Activated naive CD8-positive, alpha-beta T cell treated with anti-CD3 and anti-CD28 coated beads for 36 hours (primary cell): ENCODE results near the gene CASP1. TPM values are rescaled to one million over a fixed set of nuclear protein-coding genes. Genes with fewer than 3 reads are reported as not detected.
"Not testable (repeated sequence)": the region's sequence is repeated elsewhere in the genome, so short reads cannot be mapped to it uniquely, and the experiment has no call there.

ENCODE experiments used
- DNase-seq: peaks from one replicate; pipeline ENCODE4 v3.0.0; 2021
- H3K27ac Mint-ChIP-seq: one replicate; pipeline ENCODE4 v1.8.0; 2022; ENCODE audit warnings: mild to moderate bottlenecking, moderate library complexity, mixed read lengths
- H3K27me3 Mint-ChIP-seq: one replicate; pipeline ENCODE4 v1.8.0; 2022; ENCODE audit warnings: mild to moderate bottlenecking, mixed read lengths
- H3K36me3 Mint-ChIP-seq: one replicate; pipeline ENCODE4 v1.8.0; 2021; ENCODE audit warnings: mild to moderate bottlenecking, mixed read lengths
- H3K4me1 Mint-ChIP-seq: one replicate; pipeline ENCODE4 v1.8.0; 2021; ENCODE audit warnings: mixed read lengths
- H3K4me3 Mint-ChIP-seq: one replicate; pipeline ENCODE4 v1.8.0; 2022; ENCODE audit warnings: mild to moderate bottlenecking, moderate library complexity, mixed read lengths
- H3K9me3 Mint-ChIP-seq: one replicate; pipeline ENCODE4 v1.8.0; 2022; ENCODE audit warnings: mixed read lengths
- total RNA-seq, 2 experiments: library from RNA; stranded (reverse); gene quantifications; one replicate each; pipeline ENCODE4 v1.2.3, GENCODE V29; 2021

CASP1 gene
- total RNA-seq: 10 to 100 TPM; 38.9 to 40.1 TPM

DNA sequence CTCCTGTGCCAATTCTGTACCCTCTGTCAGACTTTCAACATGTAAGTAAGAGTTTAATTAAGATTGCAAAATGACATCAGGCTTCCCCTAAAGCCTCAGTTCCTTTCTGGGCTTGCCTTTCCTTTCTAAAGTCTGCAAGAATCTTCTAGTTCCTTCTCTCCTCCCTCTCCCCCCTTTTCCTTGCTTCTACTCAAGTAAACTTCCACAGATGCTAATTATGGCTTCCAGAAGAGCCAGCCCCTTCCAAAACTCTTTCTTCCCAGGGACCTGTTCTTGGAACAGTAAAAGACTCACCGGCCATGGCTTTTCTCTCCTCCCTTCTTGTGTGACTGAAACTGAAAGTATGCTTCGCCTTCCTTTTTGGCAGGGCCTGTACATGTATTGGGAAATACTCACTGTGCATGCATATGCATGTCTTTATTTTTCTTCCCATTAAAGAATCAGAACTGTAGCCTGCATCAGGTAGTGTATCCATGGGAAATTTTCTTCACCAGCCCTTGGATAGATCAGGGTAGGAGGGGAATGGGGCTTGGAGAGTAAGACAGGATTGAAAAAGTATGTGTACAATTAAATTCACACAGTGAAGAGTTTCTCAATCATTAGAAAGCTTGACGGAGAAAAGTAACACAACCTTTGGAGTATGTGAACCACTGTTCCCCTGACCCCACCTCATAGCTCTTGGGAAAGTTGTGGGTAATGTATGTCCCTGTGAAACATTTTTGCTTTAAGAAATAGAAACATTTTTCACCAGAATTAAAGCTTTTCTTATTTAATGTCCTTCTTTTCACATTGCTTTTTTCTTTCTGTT lies at the start of gene CASP1:
CASP1 (minus strand) TSS at position 332 of the 808 bp plus-strand sequence; CDS start at position 301, 31 bp downstream.
- Mint-ChIP-seq H3K4me3 (peak within 1 kb of the TSS; percentile 96), H3K36me3 (peaks cover 46% of the 10 kb centered on the region), H3K9me3 (peaks cover 13% of the 10 kb centered on the region), H3K27me3 (no peaks in the 10 kb centered on the region), H3K4me1 (peaks cover 43% of the 10 kb centered on the region), H3K27ac (peak within 1 kb of the TSS; percentile 97)
- peak; percentile 14 for DNase-seq

DNA sequence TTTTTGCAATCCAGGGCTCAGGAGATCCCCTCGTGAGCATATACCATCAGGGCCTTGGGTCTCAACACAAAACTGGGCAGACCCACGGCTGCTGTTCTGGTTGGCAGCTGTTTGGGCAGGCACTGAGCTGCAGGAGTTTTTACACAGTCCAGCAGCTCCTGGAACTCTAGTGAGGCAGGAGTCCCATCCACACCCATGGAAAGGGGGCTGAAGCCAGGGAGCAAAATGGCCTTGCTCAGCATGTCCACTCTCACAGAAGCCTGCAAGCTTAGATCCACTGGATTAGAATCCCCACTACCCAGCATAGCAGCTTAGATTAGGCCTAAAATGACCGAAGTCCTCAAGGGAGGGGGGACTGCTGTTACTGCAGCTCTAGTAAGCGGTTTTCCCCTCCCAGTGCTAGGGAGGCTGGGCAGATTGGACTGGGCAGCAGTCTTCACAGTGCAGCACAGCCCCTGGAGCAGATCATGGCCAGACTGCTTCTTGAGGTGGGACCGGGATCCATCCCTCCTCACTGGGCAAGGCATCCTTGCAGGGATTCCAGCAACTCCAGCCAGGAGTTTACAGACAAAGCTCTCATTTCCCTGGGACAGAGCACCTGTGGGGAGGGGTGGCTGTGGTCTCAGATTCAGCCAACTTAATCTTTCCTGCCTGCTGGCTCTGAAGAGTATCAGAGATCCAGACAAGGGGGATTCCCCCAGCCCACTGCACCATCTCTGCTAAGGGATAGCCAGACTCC lies 46.6 kb upstream of the CASP1 start:
- no peaks in the 10 kb centered on the region for H3K36me3 Mint-ChIP-seq
- no peak overlapping the region for H3K27ac Mint-ChIP-seq
- no peak overlapping the region for H3K4me3 Mint-ChIP-seq
- H3K4me1 Mint-ChIP-seq: peaks cover 7% of the 10 kb centered on the region
- H3K27me3 Mint-ChIP-seq: peaks cover 17% of the 10 kb centered on the region
- no peak for DNase-seq
- H3K9me3 Mint-ChIP-seq: no peaks in the 10 kb centered on the region

DNA sequence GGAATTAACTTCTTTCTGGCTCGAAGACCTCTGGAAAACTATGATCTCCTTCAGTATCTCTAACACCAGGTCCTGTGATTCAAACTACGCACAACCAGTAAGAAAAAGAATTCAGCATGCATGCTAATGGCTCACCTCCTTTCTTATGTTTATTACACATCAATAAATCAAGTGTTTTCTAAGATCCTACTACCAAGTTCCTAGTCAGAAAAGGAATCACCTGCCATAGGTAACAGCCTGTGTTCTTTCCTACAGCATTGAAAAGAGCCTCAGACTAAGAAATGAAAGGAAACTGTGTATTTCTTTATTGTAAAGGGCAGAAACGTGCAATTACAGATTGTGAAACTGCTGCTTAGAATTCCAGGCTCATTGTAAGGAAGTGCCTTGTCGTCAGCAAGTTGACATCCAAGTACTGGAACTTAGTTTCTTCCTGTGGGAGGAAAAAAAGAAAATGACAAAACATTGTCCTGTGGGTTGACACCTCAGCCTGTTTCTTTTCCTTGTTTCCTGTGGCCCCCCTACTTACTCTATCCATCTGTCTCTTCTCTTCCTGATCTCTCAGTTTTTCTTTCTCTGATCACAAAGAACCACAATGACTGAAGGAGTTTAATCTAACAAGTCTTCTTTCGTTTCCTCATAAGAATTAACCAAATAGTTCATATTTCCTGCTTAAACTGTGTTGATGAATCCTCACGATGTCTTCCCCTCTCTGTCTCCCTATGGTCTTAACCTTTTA lies 45.4 kb upstream of the CASP1 start:
- not testable (repeated sequence) for H3K9me3 Mint-ChIP-seq, H3K36me3 Mint-ChIP-seq, H3K4me3 Mint-ChIP-seq, DNase-seq, H3K27me3 Mint-ChIP-seq, H3K4me1 Mint-ChIP-seq, H3K27ac Mint-ChIP-seq

DNA sequence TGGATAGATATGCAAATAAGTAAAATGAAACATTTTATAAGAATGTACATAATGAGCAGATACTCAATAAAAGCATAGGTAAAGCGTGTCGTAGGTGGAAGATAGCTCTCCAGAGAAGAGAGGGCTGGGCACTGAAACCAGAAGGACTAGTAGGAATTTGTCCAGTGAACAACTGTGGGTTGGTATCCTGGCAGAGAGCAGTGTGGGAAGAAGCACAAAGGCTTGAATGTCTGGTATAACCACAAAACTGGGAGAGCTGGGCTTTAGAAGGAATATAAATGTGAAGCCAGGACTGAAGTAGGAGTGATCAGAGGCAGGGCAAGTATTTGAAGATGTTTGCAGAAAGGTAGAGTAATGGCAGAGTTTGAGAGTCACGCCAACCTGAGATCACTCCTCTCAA lies 43.3 kb upstream of the CASP1 start:
- Mint-ChIP-seq H3K27me3 (peaks cover 9% of the 10 kb centered on the region), H3K4me3 (no peak overlapping the region), H3K9me3 (no peaks in the 10 kb centered on the region)

DNA sequence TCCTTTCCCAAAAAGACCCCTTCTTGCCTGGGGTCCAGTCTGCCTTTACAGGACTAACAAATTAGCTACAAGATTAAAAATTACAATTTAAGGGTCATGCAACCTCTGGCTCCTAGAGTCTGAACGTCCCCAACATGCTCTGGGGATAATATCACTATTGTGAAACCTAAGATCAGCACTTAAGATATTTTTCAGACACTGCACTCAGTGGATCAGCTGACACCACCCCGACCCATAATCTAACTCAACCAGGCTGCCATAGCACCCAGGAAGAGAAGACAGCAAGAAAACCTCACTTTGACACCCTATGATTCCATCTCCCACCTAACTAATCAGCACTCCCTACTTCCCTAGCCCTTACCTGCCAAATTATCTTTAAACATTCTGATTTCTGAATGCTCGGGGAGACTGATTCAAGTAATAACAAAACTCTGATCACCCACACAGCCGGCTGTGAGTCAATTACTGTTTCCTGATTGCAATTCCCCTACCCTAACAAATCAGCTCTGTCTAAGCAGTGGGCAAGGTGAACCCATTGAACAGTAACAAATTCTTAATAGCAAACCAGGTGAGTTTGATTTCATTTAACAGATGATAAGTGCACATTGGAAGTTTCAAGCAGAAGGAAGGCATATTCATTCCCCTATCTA lies 42.3 kb upstream of the CASP1 start:
- not testable (repeated sequence) for H3K36me3 Mint-ChIP-seq, H3K9me3 Mint-ChIP-seq, H3K27me3 Mint-ChIP-seq, H3K27ac Mint-ChIP-seq, H3K4me1 Mint-ChIP-seq, H3K4me3 Mint-ChIP-seq, DNase-seq

More for the DNA sequence above, 43.3 kb upstream of the CASP1 start:
- H3K27ac Mint-ChIP-seq: no peak overlapping the region
- H3K36me3 Mint-ChIP-seq: no peaks in the 10 kb centered on the region
- H3K4me1 Mint-ChIP-seq: peaks cover 7% of the 10 kb centered on the region
- DNase-seq: no peak

DNA sequence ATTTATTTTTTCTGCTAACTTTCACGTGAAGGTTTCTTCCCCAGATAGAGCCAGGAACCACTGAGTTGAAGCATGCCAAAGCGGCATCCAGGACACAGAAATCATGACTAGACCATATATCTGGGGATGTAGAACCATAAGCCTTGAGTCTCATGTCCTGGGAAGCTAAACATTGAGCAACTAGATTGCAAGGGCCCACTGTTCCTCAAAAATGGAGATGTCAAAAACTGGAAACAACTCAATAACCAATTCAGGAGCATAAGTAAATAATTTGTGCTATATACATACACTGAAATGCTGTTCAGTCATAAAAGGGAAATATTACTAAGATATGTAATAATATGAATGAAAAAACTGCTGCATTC lies 39.2 kb upstream of the CASP1 start:
- no peak overlapping the region for H3K27ac Mint-ChIP-seq
- peaks cover 18% of the 10 kb centered on the region for H3K4me1 Mint-ChIP-seq
- no peaks in the 10 kb centered on the region for H3K9me3 Mint-ChIP-seq
- no peaks in the 10 kb centered on the region for H3K36me3 Mint-ChIP-seq
- DNase-seq: no peak
- no peak overlapping the region for H3K4me3 Mint-ChIP-seq
- H3K27me3 Mint-ChIP-seq: peaks cover 9% of the 10 kb centered on the region

DNA sequence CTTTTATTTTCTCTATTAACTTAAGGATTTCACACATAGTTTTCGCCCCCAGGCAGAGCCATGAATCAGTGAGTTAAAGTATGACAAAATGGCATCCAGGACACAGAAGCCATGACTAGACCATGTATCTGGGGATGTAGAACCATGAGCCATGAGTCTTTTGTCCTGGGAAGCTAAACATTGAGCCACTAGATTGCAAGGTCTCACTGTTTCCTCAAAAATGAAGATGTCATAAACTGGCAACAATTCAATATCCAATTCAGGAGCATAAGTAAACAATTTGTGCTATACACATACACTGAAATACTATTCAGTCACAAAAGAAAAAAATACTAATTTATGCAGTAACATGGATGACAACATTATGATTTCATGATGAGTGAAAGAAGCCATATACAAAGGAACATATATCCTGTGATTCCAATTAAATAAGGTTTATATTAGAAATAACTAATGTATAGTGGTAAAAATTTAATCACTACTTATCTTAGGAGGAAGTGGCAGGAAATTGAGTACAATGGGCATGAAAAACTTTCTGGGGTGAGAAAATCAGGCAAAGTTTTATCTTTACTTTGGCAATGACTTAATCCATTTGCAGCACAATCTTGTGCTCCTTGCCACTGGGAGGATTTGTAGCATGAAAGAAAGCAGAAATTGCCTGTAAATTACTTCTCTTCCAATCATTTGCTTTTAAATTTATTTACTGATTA lies 38.7 kb upstream of the CASP1 start:
- peaks cover 18% of the 10 kb centered on the region for H3K4me1 Mint-ChIP-seq
- H3K36me3 Mint-ChIP-seq: no peaks in the 10 kb centered on the region
- H3K4me3 Mint-ChIP-seq: no peak overlapping the region
- H3K27ac Mint-ChIP-seq: no peak overlapping the region
- H3K9me3 Mint-ChIP-seq: no peaks in the 10 kb centered on the region
- DNase-seq: no peak
- peaks cover 9% of the 10 kb centered on the region for H3K27me3 Mint-ChIP-seq

DNA sequence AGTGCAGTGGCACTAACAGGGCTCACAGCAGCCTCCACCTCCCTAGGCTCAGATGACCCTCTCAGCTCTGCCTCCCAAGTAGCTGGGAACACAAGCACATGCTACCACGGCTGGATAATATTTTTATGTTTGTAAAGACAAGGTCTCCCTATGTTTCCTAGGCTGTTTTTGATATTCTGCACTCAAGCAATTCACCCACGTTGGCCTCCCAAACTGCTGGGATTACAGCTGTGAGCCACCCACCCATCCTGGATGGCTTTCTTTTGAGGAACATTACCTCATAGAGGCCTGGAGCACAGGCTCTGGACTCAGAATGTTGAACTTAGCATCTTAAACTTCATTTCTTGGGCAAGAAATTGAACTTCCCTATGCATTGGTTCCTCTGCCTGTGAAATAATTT lies 37.1 kb upstream of the CASP1 start:
- not testable (repeated sequence) for H3K9me3 Mint-ChIP-seq, H3K36me3 Mint-ChIP-seq, DNase-seq, H3K4me3 Mint-ChIP-seq, H3K27me3 Mint-ChIP-seq, H3K27ac Mint-ChIP-seq
- peaks cover 14% of the 10 kb centered on the region for H3K4me1 Mint-ChIP-seq

DNA sequence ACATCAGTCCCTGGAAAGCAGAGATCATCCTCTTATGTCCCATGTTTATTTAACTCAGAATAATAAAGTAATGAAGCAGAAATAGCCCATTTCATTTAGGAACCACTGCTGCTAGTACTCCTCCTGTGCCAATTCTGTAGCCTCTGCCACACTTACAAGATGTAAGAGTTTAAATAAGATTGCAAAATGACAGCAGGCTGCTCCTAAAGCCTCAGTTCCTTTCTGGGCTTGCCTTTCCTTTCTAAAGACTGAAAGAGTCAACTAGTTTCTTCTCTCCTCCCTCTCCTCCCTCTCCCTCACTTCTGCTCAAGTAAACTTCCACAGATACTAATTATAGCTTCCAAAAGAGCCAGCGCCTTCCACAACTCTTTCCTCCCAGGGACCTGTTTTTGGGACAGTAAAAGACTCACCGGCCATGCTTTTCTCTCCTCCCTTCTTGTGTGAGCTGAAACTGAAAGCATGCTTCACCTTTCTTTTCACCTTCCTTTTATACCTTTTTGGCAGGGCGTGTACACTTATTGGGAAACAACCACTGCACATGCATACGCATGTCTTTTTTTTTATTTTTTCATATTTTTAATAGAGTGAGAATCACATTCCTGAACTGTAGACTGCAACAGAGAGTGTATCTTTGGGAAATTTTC lies 36.3 kb upstream of the CASP1 start:
- Mint-ChIP-seq H3K4me3 (no peak overlapping the region), H3K27me3 (no peaks in the 10 kb centered on the region), H3K27ac (no peak overlapping the region), H3K4me1 (peaks cover 14% of the 10 kb centered on the region), H3K9me3 (no peaks in the 10 kb centered on the region), H3K36me3 (no peaks in the 10 kb centered on the region)
- no peak for DNase-seq

DNA sequence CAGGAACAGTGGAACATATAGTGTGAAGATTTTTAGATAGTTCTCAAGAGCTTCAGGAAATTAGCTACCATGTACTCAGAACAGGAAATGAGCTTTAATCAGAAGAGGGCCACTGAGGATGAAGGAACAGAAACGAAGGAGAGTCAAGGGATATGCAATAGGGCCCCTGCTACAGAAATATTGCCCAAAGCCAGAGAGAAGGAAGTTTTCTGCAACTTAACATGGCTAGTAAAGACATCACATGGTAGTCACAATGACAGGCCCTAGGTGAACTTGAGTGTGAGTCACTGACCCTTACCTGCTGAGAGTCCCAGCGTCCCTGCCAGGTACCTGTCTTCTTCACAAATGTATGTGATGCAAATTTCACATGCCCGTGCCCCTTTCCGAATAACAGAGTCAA lies 35.4 kb upstream of the CASP1 start:
- H3K27ac Mint-ChIP-seq: no peak overlapping the region

DNA sequence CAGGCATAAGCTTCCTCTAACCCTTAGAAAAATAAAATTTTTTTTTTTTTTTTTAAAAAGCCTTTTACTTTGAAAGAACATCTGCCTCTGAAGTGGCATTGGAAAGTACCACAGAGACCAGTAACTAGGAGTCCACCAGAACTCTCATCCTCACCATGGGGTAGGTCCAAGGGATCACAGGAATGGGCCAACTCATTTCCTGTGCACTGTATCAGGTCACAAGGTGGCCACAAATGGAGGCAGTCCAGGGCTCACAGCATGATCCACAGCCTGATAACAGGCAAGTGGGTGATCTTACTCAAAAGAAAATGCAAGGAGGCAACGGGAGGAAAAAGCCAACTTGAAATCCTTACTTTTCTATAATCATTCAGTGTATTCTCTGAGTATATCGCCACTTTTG lies 34.8 kb upstream of the CASP1 start:
- not testable (repeated sequence) for H3K27ac Mint-ChIP-seq, H3K36me3 Mint-ChIP-seq, H3K4me3 Mint-ChIP-seq, H3K9me3 Mint-ChIP-seq, H3K27me3 Mint-ChIP-seq, DNase-seq
- H3K4me1 Mint-ChIP-seq: peaks cover 14% of the 10 kb centered on the region

More for the DNA sequence above, 35.4 kb upstream of the CASP1 start:
- H3K36me3 Mint-ChIP-seq: no peaks in the 10 kb centered on the region
- H3K27me3 Mint-ChIP-seq: no peaks in the 10 kb centered on the region
- H3K4me3 Mint-ChIP-seq: no peak overlapping the region
- peaks cover 14% of the 10 kb centered on the region for H3K4me1 Mint-ChIP-seq
- DNase-seq: no peak
- H3K9me3 Mint-ChIP-seq: no peaks in the 10 kb centered on the region

DNA sequence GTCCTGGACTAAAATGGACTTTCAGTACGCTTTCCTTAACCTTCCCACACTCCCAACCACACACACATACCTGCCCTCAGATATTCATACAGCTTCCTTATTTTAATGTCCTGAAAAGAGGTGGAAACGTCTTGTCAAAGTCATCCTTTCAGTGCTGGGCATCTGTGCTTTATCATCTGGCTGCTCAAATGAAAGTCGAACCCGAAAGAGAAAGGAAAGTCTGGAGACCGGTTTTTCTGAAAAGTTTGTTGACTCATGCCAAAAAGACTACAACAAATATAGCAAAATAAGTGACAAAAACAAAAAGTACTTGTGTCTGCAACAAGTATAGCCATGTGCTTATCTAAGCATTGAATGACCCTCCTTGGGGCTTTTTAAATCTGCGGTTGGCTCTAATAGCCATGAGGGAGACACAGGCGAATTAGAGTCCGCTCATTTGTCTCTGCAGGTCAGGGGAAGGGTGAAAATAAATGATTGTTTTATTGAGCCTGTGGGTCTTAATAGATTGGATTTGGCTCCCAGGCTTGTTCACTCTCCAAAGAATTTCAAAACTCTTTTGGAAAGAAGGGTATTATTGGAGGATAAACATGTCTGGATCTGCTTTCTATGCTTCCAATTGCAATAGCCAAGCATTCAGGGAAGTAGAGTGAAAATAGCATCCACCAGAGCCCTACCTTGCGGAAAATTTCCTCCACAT lies 28.4 kb upstream of the CASP1 start:
- not testable (repeated sequence) for H3K27ac Mint-ChIP-seq, DNase-seq, H3K4me3 Mint-ChIP-seq, H3K9me3 Mint-ChIP-seq, H3K27me3 Mint-ChIP-seq, H3K36me3 Mint-ChIP-seq, H3K4me1 Mint-ChIP-seq

DNA sequence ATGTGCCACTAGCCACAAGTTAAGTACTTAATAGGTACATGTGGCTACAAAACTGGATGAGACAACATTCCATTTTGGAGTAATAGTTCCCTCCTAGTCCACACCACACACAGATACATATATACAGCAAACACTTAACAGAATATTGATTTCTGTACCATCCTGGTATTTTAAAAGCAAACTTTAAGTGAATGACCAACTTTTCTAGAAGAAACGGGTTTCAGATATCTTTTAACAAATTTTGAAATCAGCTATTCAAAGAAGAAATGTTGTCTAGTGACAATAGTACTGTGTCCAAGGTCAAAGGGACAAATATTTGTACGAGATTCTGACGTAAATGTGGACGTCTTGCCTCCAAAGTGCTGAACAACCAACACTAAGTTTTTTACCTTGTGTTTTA lies 22.5 kb upstream of the CASP1 start:
- Mint-ChIP-seq H3K36me3 (no peaks in the 10 kb centered on the region), H3K27me3 (no peaks in the 10 kb centered on the region), H3K9me3 (no peaks in the 10 kb centered on the region), H3K4me1 (no peaks in the 10 kb centered on the region), H3K27ac (no peak overlapping the region), H3K4me3 (no peak overlapping the region)
- no peak for DNase-seq

DNA sequence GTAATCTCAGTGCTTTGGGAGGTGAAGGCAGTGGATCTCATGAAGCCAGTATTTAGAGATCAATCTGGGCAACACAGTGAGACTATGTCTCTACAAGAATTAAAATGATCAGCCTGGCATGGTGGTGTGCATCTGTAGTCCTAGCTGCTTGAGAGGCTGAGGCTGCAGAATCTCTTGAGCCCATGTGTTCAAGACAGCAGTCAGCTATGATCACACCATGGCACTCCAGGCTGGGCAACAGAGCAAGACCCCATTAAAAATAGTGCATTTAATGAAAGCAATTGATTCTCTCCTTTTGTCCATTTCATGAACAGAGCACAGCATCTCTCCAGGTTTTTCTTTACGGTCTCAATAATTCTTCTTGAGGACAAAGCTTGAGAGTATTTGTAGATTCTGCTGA lies 21.5 kb upstream of the CASP1 start:
- no peaks in the 10 kb centered on the region for H3K4me1 Mint-ChIP-seq
- H3K36me3 Mint-ChIP-seq: no peaks in the 10 kb centered on the region
- DNase-seq: no peak
- no peak overlapping the region for H3K27ac Mint-ChIP-seq
- no peaks in the 10 kb centered on the region for H3K9me3 Mint-ChIP-seq
- H3K27me3 Mint-ChIP-seq: no peaks in the 10 kb centered on the region
- no peak overlapping the region for H3K4me3 Mint-ChIP-seq
